SHP77 (cell line): ENCODE measurements around the gene AIG1.

ENCODE experiments used
- DNase-seq, 2 experiments: peaks; one replicate each; lab custom pipeline; 2025; lab: John Stamatoyannopoulos, UW

AIG1 gene

GRCh38 chr6:143097224-143097795, 36.6 kb downstream of the AIG1 start:
- no peak for DNase-seq

GRCh38 chr6:143098054-143098671, 37.5 kb downstream of the AIG1 start:
- DNase-seq, result no peak

GRCh38 chr6:143099647-143100046, 39.0 kb downstream of the AIG1 start:
- no peak for DNase-seq

DNA sequence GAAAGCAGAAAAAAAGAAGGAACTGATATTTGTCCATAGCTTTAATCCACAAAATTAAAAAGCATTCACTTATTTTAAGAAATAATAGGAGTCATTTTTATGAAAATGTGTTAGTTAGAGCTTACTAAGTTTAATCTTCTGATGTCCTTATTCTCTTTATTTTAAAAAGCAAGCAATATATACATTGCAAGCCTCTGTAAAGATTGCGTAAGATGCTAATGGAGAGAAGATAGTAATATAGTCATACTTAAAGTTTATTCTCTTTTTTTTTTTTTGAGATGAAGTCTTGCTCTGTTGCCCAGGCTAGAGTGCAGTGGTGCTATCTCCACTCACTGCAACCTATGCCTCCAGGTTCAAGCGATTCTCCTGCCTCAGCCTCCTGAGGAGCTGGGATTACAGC, 39.7 kb downstream of the AIG1 start:
- DNase-seq, result no peak

DNA sequence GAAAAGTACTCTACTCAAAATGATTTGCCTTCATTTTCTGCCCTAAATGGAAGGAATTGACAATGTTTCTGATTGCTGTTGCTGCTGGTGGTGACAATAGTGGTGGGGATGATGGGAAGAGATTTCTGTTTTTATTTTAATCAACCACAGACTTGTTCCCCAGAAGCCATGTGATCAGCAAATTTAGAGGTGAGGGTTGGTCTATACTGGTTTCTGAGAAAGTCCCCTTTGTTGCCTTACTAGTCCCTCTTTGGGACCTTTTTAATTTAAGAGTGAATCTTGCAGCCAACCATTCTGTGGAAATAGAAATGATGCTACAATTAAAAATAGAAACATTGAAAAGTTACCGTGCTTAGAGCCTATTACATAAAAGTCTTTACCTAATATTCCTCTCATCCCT, 43.2 kb downstream of the AIG1 start:
- no peak for DNase-seq

- no peak for DNase-seq
Measured at GRCh38 chr6:143107440-143107839, 46.8 kb downstream of the AIG1 start.

GRCh38 chr6:143107911-143108761, 47.4 kb downstream of the AIG1 start:
- no peak for DNase-seq

DNA sequence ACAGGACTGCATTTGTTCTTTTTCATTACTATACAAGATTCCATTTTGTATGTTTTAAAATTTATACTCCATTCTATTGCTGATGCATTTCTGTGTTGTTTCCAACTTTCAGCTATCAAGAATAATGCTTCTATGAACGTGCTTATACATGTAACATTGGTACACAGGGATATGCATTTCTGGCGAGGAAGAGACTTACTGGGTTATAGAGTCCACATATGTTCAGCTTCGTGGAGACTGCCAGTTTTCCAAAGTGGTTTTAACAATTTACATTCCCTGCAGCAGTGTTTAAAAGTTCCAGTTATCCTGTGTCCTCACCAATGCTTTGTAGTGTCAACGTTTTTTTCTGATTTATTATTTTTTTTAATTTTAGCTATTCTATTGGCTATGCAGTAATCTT, 48.5 kb downstream of the AIG1 start:
- no peak for DNase-seq

GRCh38 chr6:143110572-143110971, 49.9 kb downstream of the AIG1 start:
- DNase-seq, result no peak

DNA sequence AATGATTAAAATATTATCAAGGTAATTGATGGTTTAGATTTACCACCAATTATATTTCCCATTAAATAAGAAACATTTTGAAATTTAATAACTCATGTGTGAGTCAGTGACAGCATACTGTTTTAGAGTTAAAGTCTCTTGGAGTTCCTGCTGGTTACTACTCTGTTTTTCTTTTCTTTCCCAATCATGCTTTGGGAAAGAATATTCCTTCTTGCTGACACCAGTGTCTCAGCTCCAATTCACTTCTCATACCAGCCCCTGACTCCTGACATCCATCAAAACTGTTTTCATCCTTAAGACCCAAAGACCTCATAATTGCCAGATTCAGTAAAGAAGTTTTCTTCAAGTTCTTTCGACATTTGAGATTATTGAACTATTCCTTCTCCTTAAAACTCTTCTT, 50.3 kb downstream of the AIG1 start:
- DNase-seq, result no peak

GRCh38 chr6:143111443-143111842, 50.8 kb downstream of the AIG1 start:
- DNase-seq, result no peak

DNA sequence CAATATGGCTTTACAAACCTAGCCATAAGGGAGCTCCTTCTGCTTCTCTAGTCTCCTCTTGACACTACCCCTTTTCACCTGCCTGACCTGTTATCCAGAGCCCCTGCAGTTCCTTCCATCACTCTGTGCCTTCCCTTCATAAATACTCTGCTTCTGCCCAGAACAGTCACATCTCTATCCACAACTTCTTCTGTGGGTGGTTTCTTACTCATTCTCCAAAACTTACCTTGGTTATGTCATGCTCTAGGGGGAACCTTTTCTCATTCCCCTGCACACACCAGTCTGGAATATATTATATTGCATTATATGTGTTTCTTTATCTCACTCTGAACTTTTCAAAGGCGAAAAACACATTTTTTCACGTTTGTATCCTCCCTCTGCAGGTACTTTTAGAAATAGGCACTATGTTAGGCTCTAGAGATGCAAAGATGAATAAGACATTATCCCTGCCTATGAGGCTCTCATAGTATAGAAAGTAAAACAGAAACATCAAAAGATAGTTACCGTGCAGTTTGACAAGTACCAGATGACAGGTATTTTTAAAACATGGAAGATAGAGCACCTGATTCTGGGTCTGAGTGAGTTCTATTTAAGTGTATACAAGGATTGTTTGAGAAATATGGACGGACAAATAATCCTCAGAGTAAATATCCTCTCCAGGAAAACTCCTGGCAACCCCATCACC, 51.5 kb downstream of the AIG1 start:
- DNase-seq, result no peak

DNA sequence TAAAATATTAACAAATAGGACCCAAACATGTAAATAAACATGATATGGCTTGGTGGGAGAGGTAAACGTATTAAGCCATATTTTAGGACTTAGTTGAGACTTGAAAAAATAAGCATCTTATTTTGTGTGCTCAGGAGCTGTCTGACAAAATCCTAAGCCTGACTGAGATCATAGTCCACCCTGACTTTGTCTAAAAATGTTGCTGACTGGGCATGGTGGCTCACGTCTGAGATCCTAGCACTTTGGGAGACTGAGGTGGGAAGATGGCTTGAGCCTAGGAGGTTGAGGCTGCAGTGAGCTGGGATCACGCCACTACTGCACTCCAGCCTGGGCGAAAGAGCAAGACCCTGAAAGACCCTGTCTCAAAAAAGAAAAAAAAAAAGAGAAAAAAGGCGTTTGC, 52.1 kb downstream of the AIG1 start:
- DNase-seq, result no peak

DNA sequence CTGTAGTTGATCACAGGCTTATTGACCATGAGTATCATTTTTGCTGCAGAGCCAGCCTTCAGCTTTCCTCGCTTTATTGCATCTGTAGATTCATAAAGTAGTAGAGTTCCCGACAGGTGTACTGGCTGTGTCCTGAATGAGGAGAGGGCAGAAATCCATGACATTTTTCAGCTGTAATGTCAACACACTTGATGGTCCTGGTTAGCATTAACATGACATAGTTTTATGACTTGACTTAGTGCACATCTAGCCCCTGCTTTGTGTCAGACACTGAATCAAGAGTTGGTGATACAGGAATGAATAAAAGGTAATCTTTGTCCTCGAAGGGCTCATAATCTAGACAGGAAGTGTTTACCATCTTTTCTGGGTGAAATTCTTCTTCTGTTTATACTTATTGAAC, 55.0 kb downstream of the AIG1 start:
- no peak for DNase-seq

DNA sequence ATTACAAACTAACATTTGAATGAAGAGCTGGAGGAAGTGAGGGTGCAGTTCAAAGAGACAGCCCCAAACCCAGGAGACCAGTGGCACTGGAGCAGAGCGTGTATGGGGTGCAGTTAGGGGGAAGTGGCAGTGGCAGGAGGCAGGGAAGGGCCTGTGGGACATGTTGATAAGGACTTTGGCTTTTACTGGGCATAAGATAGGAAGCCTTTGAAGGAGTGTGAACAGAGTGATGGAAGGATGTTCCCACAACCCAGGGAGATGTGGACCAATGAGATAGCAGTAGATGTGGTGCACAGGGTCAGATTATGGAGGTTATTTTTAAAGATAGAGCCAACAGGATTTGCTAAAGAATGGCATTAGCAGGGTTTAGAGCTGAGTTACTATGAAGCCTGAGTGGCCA, 56.4 kb downstream of the AIG1 start:
- no peak for DNase-seq

GRCh38 chr6:143119260-143119659, 58.6 kb downstream of the AIG1 start:
- DNase-seq, result no peak

GRCh38 chr6:143123081-143123480, 62.4 kb downstream of the AIG1 start:
- no peak for DNase-seq

DNA sequence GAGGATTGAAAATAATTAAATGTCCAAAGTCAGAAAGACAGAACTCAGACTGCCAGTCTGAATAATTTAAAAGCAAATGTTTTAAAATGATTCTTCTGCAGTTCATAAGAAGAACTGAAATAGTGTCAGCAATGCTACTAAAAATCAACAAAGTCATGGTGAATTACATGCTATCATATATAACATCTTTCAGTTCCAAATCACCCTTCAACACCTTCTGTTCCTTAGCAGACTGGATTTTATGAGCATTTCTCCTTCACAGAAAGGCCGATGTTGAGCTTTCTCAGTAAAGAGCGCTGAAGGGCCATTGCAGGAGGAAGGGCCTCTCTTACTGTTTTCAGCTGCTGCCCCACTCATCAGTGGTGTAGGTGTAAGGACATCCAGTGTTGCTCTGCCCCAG, 63.3 kb downstream of the AIG1 start:
- DNase-seq, result no peak

- DNase-seq, result no peak
Measured at GRCh38 chr6:143125455-143125854, 64.8 kb downstream of the AIG1 start.

DNA sequence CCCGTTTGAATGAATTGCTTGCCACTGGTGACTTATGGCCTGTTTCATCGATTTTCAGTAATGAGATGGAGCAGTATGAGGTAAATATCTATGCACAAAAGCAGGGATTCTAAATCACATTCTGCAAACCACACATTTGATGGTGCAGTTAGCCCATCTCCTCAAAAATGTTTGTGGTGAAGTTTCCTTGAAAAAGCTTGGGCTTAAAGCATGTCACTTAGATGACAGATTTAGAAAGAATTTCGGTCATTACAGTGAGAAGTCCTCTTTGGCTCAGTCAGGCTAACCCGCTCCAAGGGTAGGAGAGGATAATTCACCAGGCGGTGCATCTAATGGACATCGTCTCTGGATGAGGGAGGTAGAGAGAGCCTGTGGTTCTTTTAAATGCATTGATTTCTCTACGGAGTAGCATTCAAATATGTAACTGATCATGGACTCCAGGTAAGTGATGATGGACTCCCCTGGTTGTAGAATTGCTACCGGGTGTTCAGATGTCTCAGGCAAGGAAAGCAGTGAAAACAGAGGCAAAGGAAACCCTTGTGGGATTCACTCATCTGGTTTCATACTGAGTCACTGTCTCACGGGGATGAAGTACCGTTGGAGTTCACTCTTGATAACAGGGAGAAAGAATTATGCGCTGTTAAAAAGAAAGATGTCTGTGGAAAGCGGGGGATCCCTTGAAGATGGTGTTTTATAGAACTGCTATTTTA, 65.3 kb downstream of the AIG1 start:
- DNase-seq, result no peak

DNA sequence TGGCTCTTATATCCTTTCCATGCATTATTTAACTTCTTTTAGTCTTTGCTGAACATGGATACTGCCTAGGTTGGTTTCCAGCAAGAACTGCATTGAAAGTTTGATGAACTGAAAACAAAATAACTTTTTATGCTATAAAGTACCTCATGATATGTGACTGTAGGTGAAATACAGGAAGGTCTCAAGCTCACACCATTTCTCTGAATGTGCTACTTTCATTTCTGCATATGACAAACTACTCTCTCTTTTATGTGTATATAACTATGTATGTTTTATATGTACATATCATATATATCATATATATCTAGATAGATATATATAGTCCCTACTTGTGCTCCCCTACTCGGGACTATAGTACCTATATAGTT, 65.9 kb downstream of the AIG1 start:
- no peak for DNase-seq
